Liver (tissue), 9 donors: Measurements from ENCODE around the gene NDUFS1. TPM values are rescaled to one million over a fixed set of nuclear protein-coding genes. Genes with fewer than 3 reads are reported as not detected.

ENCODE experiments used
- DNase-seq: peaks from one replicate; pipeline ENCODE4 v3.0.0-alpha.2; 2017; ENCODE audit warnings: low spot score
- H3K27ac ChIP-seq, 2 donors: one replicate each; pipeline ENCODE4 v1.7.0; 2013; ENCODE audit warnings: inconsistent platforms in 2 of 2, low read length in 2 of 2, control low read depth in 1 of 2, low read depth in 1 of 2, mild to moderate bottlenecking in 1 of 2
- H3K27me3 ChIP-seq, 4 donors: one replicate each; pipeline versions ENCODE4 v1.6.1 to v1.7.0; 2013; ENCODE audit warnings: low read length in 3 of 4, inconsistent platforms in 1 of 4, mild to moderate bottlenecking in 1 of 4, moderate library complexity in 1 of 4; ENCODE audit not compliant: control insufficient read depth in 4 of 4, insufficient read depth in 4 of 4
- H3K36me3 ChIP-seq, 4 donors: one replicate each; pipeline versions ENCODE4 v1.6.1 to v1.7.0; 2013; ENCODE audit warnings: low read length in 3 of 4, mild to moderate bottlenecking in 3 of 4, low read depth in 1 of 4, moderate library complexity in 1 of 4; ENCODE audit not compliant: control insufficient read depth in 4 of 4, insufficient read depth in 3 of 4
- H3K4me1 ChIP-seq, 4 donors: one replicate each; pipeline versions ENCODE4 v1.6.1 to v1.7.0; 2013; ENCODE audit warnings: low read length in 3 of 4, mild to moderate bottlenecking in 3 of 4, moderate library complexity in 1 of 4; ENCODE audit not compliant: control insufficient read depth in 4 of 4, insufficient read depth in 4 of 4
- H3K4me3 ChIP-seq, 3 donors: one replicate each; pipeline versions ENCODE4 v1.6.1 to v1.7.0; 2013; ENCODE audit warnings: low read length in 3 of 3, control low read depth in 1 of 3, low read depth in 1 of 3, mild to moderate bottlenecking in 1 of 3
- H3K9ac ChIP-seq, 2 donors: one replicate each; pipeline ENCODE4 v1.7.0; 2013; ENCODE audit warnings: low read length in 2 of 2, mild to moderate bottlenecking in 2 of 2, moderate library complexity in 2 of 2, control low read depth in 1 of 2, low read depth in 1 of 2
- H3K9me3 ChIP-seq, 4 donors: one replicate each; pipeline versions ENCODE4 v1.6.1 to v1.7.0; 2013; ENCODE audit warnings: low read length in 3 of 4; ENCODE audit not compliant: control insufficient read depth in 4 of 4
- ATF3 ChIP-seq: IDR thresholded peaks from 2 replicates; pipeline ENCODE4 v1.6.1; 2016; ENCODE audit warnings: antibody characterized with exemption
- EGR1 ChIP-seq, 2 donors: IDR thresholded peaks; 2 replicates each; pipeline ENCODE4 v1.6.1; 2016 to 2018; ENCODE audit warnings: antibody characterized with exemption in 2 of 2, low read depth in 2 of 2
- FOXA1 ChIP-seq: IDR thresholded peaks from 2 replicates; pipeline ENCODE4 v1.6.1; 2016; ENCODE audit warnings: antibody characterized with exemption
- GABPA ChIP-seq, 2 donors: IDR thresholded peaks in 1 of 2; conservative IDR thresholded peaks in 1 of 2; 2 replicates each; pipeline ENCODE4 v1.6.1; 2016; ENCODE audit warnings: antibody characterized with exemption in 2 of 2, mild to moderate bottlenecking in 1 of 2, moderate library complexity in 1 of 2
- HNF4A ChIP-seq, 2 donors: conservative IDR thresholded peaks; 2 replicates each; pipeline ENCODE4 v1.6.1; 2016; ENCODE audit warnings: antibody characterized with exemption in 2 of 2, mild to moderate bottlenecking in 2 of 2
- HNF4G ChIP-seq: IDR thresholded peaks from 2 replicates; pipeline ENCODE4 v1.6.1; 2016; ENCODE audit warnings: antibody characterized with exemption
- MAX ChIP-seq: IDR thresholded peaks from 2 replicates; pipeline ENCODE4 v1.6.1; 2016; ENCODE audit warnings: antibody characterized with exemption
- NR2F2 ChIP-seq: IDR thresholded peaks from 2 replicates; pipeline ENCODE4 v1.6.1; 2016; ENCODE audit warnings: antibody characterized with exemption
- RAD21 ChIP-seq, 2 donors: IDR thresholded peaks; 2 replicates each; pipeline ENCODE4 v1.6.1; 2016; ENCODE audit warnings: antibody characterized with exemption in 2 of 2, mild to moderate bottlenecking in 2 of 2
- RXRA ChIP-seq, 2 donors: IDR thresholded peaks; 2 replicates each; pipeline ENCODE4 v1.6.1; 2017 to 2018; ENCODE audit warnings: antibody characterized with exemption in 2 of 2, mild to moderate bottlenecking in 1 of 2
- SP1 ChIP-seq: IDR thresholded peaks from 2 replicates; pipeline ENCODE4 v1.6.1; 2018; ENCODE audit warnings: antibody characterized with exemption, mild to moderate bottlenecking
- TAF1 ChIP-seq: conservative IDR thresholded peaks from 2 replicates; pipeline ENCODE4 v1.6.1; 2016; ENCODE audit warnings: antibody characterized with exemption, mild to moderate bottlenecking
- YY1 ChIP-seq: IDR thresholded peaks from 2 replicates; pipeline ENCODE4 v1.6.1; 2016; ENCODE audit warnings: antibody characterized with exemption, mild to moderate bottlenecking
- WGBS: extraction: QIAGEN DNeasy Blood & Tissue Kit; methylation state at CpG from one replicate; pipeline ENCODE4 v1.1.7; 2013; 5-methylcytosine and 5-hydroxymethylcytosine counted together
- polyA plus RNA-seq, 2 donors: library from polyadenylated mRNA; stranded (reverse) in 1 of 2; unstranded in 1 of 2; fragments of 200-250 nt in 1 of 2; fragments of >200 nt in 1 of 2; fragmentation: Nextera tagmentation in 1 of 2; extraction: Ambion mirVana in 1 of 2; gene quantifications; one replicate each; pipeline versions ENCODE4 v1.2.1 to v1.2.3, GENCODE V29; 2013 to 2015
- total RNA-seq, 2 donors: library from RNA; depleted of rRNA; stranded (reverse); fragments of >200 nt; gene quantifications; one replicate each; pipeline ENCODE4 v1.2.3, GENCODE V29; 2014
- TF ChIP-seq, protein P1 (sequence below): IDR thresholded peaks from 2 replicates; pipeline ENCODE4 v1.6.1; 2016; ENCODE audit warnings: antibody characterized with exemption, mild to moderate bottlenecking
- donor health status: healthy.
- donor health status: healthy.
- donor health status: healthy.
- donor health status: healthy.
- donor health status: healthy.

The NDUFS1 gene
- total and polyA plus RNA-seq, 4 donors: 39.7 to 167 (median 83.2) TPM

GRCh38 chr2:206075113-206075512, 84.1 kb downstream of the NDUFS1 start (continued):
- TF ChIP-seq, protein P1, sequence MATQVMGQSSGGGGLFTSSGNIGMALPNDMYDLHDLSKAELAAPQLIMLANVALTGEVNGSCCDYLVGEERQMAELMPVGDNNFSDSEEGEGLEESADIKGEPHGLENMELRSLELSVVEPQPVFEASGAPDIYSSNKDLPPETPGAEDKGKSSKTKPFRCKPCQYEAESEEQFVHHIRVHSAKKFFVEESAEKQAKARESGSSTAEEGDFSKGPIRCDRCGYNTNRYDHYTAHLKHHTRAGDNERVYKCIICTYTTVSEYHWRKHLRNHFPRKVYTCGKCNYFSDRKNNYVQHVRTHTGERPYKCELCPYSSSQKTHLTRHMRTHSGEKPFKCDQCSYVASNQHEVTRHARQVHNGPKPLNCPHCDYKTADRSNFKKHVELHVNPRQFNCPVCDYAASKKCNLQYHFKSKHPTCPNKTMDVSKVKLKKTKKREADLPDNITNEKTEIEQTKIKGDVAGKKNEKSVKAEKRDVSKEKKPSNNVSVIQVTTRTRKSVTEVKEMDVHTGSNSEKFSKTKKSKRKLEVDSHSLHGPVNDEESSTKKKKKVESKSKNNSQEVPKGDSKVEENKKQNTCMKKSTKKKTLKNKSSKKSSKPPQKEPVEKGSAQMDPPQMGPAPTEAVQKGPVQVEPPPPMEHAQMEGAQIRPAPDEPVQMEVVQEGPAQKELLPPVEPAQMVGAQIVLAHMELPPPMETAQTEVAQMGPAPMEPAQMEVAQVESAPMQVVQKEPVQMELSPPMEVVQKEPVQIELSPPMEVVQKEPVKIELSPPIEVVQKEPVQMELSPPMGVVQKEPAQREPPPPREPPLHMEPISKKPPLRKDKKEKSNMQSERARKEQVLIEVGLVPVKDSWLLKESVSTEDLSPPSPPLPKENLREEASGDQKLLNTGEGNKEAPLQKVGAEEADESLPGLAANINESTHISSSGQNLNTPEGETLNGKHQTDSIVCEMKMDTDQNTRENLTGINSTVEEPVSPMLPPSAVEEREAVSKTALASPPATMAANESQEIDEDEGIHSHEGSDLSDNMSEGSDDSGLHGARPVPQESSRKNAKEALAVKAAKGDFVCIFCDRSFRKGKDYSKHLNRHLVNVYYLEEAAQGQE: no peak
- TF ChIP-seq EGR1 (IDR thresholded peaks at IDR 0.05; ENCODE audit: low read depth in 2 of 2) (no peak), SP1 (no peak), RAD21 (IDR thresholded peaks at IDR 0.05) (no peak)

DNA sequence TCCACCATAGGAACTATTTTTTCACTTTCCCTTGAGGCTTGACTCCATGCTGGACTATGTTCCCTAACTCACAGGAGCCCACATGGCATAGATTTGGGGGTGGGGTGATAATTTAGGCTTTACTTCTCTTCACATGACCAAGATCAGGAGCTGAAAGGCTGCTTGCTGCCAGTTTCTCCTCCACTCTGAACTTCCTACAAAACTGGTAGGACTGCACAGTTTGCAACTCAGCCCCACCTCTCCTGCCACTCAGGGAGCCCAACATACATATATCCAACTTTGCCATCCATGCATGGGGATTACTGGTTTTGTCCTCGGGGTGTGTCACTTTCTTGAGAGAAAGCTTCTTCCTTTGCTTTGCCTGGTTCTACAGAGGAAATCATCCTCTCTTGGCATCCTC, 87.4 kb downstream of the NDUFS1 start:
- Histone ChIP-seq H3K27ac (no peak overlapping the region), H3K36me3 (no peaks in the 10 kb centered on the region), H3K4me3 (no peak overlapping the region), H3K9me3 (no peaks in the 10 kb centered on the region), H3K4me1 (peaks cover 0 to 3% (median 1%) of the 10 kb centered on the region in 4 donors), H3K9ac (no peak overlapping the region), H3K27me3 (no peaks in the 10 kb centered on the region)
- 85% methylated on average over 1 of the region's 1 CpG for WGBS
- TF ChIP-seq GABPA (IDR thresholded peaks at IDR 0.05 in 1 of 2, conservative IDR thresholded peaks at IDR 0.05 in 1 of 2) (no peak), NR2F2 (no peak), MAX (no peak)
- no peak for DNase-seq

GRCh38 chr2:206069417-206069816, 89.8 kb downstream of the NDUFS1 start:
- TF ChIP-seq ATF3: no peak
- no peak overlapping the region for H3K27ac ChIP-seq
- no peaks in the 10 kb centered on the region for H3K9me3 ChIP-seq
- WGBS: 95% methylated on average over 2 of the region's 2 CpGs
- no peak for DNase-seq
- H3K9ac ChIP-seq: no peak overlapping the region
- H3K4me3 ChIP-seq: no peak overlapping the region
- no peaks in the 10 kb centered on the region for H3K27me3 ChIP-seq
- H3K36me3 ChIP-seq: no peaks in the 10 kb centered on the region
- peaks cover 0 to 3% (median 1%) of the 10 kb centered on the region in 4 donors for H3K4me1 ChIP-seq

DNA sequence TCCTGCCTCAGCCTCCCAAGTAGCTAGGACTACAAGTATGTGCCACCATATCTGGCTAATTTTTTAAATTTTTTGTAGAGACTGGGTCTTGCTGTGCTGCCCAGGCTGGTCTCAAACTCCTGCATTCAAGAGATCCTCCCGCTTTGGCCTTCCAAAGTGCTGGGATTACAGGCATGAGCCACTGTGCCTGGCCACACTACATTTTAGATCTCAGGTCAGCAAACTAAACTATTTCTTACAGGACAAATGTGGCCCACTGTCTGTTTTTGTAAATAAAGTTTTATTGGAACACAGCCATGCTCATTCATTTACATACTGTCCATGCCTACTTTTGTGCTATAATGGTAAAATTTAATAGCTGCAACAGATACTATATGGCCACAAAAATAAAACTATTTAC, 91.0 kb downstream of the NDUFS1 start:
- 100% methylated on average over 1 of the region's 1 CpG for WGBS
- Histone ChIP-seq H3K4me1 (peaks cover 0 to 3% (median 0%) of the 10 kb centered on the region in 4 donors), H3K36me3 (no peaks in the 10 kb centered on the region), H3K27ac (no peak overlapping the region), H3K9me3 (no peaks in the 10 kb centered on the region), H3K4me3 (no peak overlapping the region), H3K27me3 (no peaks in the 10 kb centered on the region), H3K9ac (no peak overlapping the region)
- no peak for TF ChIP-seq GABPA (IDR thresholded peaks at IDR 0.05 in 1 of 2, conservative IDR thresholded peaks at IDR 0.05 in 1 of 2)
- TF ChIP-seq FOXA1: no peak
- TF ChIP-seq SP1: no peak
- no peak for TF ChIP-seq MAX
- TF ChIP-seq EGR1 (IDR thresholded peaks at IDR 0.05; ENCODE audit: low read depth in 2 of 2): no peak
- no peak for TF ChIP-seq YY1
- TF ChIP-seq HNF4A (conservative IDR thresholded peaks at IDR 0.05): no peak
- TF ChIP-seq NR2F2: no peak
- TF ChIP-seq, protein P1: no peak
- TF ChIP-seq TAF1: no peak
- TF ChIP-seq RAD21 (IDR thresholded peaks at IDR 0.05): no peak
- no peak for TF ChIP-seq RXRA (IDR thresholded peaks at IDR 0.05)
- no peak for TF ChIP-seq ATF3
- no peak for TF ChIP-seq HNF4G
- DNase-seq: no peak
